GM23248 (cell line): ENCODE data around the gene SLC19A1. TPM values are rescaled to one million over a fixed set of nuclear protein-coding genes. Genes with fewer than 3 reads are reported as not detected.
"Not testable (repeated sequence)": the region's sequence is repeated elsewhere in the genome, so short reads cannot be mapped to it uniquely, and the experiment has no call there.

Source experiments
- DNase-seq: peaks from one replicate; pipeline ENCODE4 v3.0.0-alpha.2; 2015
- H2AFZ ChIP-seq: fragments of 200-600 bp; sonication (generic); 2 replicates; pipeline ENCODE4 v1.6.1; 2016; ENCODE audit warnings: antibody characterized with exemption
- H3F3A ChIP-seq: fragments of 200-600 bp; sonication (generic); 2 replicates; pipeline ENCODE4 v1.6.1; 2016; ENCODE audit warnings: mild to moderate bottlenecking, antibody characterized with exemption, mixed run types; ENCODE audit not compliant: insufficient read depth
- H3K27ac ChIP-seq: fragments of 200-600 bp; sonication (generic); 2 replicates; pipeline ENCODE4 v1.5.1; 2016; ENCODE audit warnings: mild to moderate bottlenecking
- H3K27me3 ChIP-seq: fragments of 200-600 bp; sonication (generic); replicated peaks from 2 replicates; pipeline ENCODE4 v1.6.1; 2016; ENCODE audit warnings: mild to moderate bottlenecking; ENCODE audit not compliant: insufficient read depth
- H3K36me3 ChIP-seq: fragments of 200-600 bp; sonication (generic); 2 replicates; pipeline ENCODE4 v1.6.1; 2016; ENCODE audit warnings: low read depth, mild to moderate bottlenecking
- H3K4me1 ChIP-seq: fragments of 200-600 bp; sonication (generic); 2 replicates; pipeline ENCODE4 v1.6.1; 2016; ENCODE audit warnings: mild to moderate bottlenecking; ENCODE audit not compliant: insufficient read depth
- H3K4me2 ChIP-seq: fragments of 200-600 bp; sonication (generic); one replicate; pipeline ENCODE4 v1.6.1; 2016; ENCODE audit warnings: mild to moderate bottlenecking; ENCODE audit not compliant: unreplicated experiment
- H3K4me3 ChIP-seq: fragments of 200-600 bp; sonication (generic); 2 replicates; pipeline ENCODE4 v1.5.1; 2016; ENCODE audit warnings: mild to moderate bottlenecking
- H3K79me2 ChIP-seq: fragments of 200-600 bp; sonication (generic); 2 replicates; pipeline ENCODE4 v1.6.1; 2016; ENCODE audit warnings: mild to moderate bottlenecking; ENCODE audit not compliant: insufficient read depth
- H3K9ac ChIP-seq: fragments of 200-600 bp; sonication (generic); 2 replicates; pipeline ENCODE4 v1.6.1; 2016; ENCODE audit warnings: mild to moderate bottlenecking
- H3K9me2 ChIP-seq: fragments of 200-600 bp; sonication (generic); 2 replicates; pipeline ENCODE4 v1.6.1; 2016; ENCODE audit warnings: mixed run types, mild to moderate bottlenecking, moderate library complexity; ENCODE audit not compliant: insufficient read depth
- H3K9me3 ChIP-seq: fragments of 200-600 bp; sonication (generic); one replicate; pipeline ENCODE4 v1.6.1; 2017; ENCODE audit warnings: low read depth
- H4K20me1 ChIP-seq: fragments of 200-600 bp; sonication (generic); 2 replicates; pipeline ENCODE4 v1.6.0; 2016; ENCODE audit not compliant: insufficient read depth
- EZH2 ChIP-seq: fragments of 200-600 bp; sonication (generic); IDR thresholded peaks from 2 replicates; pipeline ENCODE4 v1.6.1; 2018; ENCODE audit warnings: antibody characterized with exemption, mild to moderate bottlenecking; ENCODE audit not compliant: insufficient read depth, poor library complexity, severe bottlenecking
- EZH2phosphoT487 ChIP-seq: fragments of 200-600 bp; sonication (generic); IDR thresholded peaks from 2 replicates; pipeline ENCODE4 v1.6.1; 2018; ENCODE audit warnings: antibody characterized with exemption, moderate library complexity, mild to moderate bottlenecking, low read depth; ENCODE audit not compliant: insufficient read depth
- WGBS, 2 experiments: methylation state at CpG; one replicate each; pipeline ENCODE4 v1.1.6; 2015 to 2017; ENCODE audit warnings: low lambda C conversion rate in 2 of 2, low coverage in 1 of 2; ENCODE audit errors: missing lambda C conversion rate in 2 of 2; 5-methylcytosine and 5-hydroxymethylcytosine counted together
- in situ Hi-C: fragments of 300-500 bp; cut with MboI; formaldehyde crosslinking; loops from 2 replicates; pipeline ENCODE4 v1.15.0; 2020
- polyA plus RNA-seq: library from polyadenylated mRNA; unstranded; fragments of >200 nt; fragmentation: Nextera tagmentation; extraction: Ambion mirVana; gene quantifications from 2 replicates; pipeline ENCODE4 v1.2.1, GENCODE V29; 2016
- total RNA-seq: library from RNA; depleted of rRNA; stranded (reverse); fragments of >200 nt; shearing (Covaris generic); gene quantifications from 2 replicates; pipeline ENCODE4 v1.2.3, GENCODE V29; 2014

SLC19A1 gene
- total and polyA plus RNA-seq, 2 experiments from 2014 or later: 7.8 to 8.4 TPM

GRCh38 chr21:45528981-45529784, 13.1 kb downstream of the SLC19A1 start:
- no peaks in the 10 kb centered on the region for H3F3A ChIP-seq
- H3K4me3 ChIP-seq: no peak overlapping the region
- no peak overlapping the region for H2AFZ ChIP-seq
- H3K79me2 ChIP-seq: no peaks in the 10 kb centered on the region
- H3K9ac ChIP-seq: no peak overlapping the region
- H3K4me1 ChIP-seq: no peaks in the 10 kb centered on the region
- in situ Hi-C loops: no loop called here
- 85 to 88% methylated on average over 11 to 20 of the region's 20 CpGs for WGBS, 2 experiments
- no peak overlapping the region for H3K4me2 ChIP-seq
- no peaks in the 10 kb centered on the region for H3K36me3 ChIP-seq
- H3K27ac ChIP-seq: no peak overlapping the region
- TF ChIP-seq EZH2phosphoT487 (no peak), EZH2 (no peak)
- no peak for DNase-seq
- no peaks in the 10 kb centered on the region for H3K9me2 ChIP-seq
- no peaks in the 10 kb centered on the region for H3K9me3 ChIP-seq
- no peaks in the 10 kb centered on the region for H3K27me3 ChIP-seq
- H4K20me1 ChIP-seq: no peaks in the 10 kb centered on the region

- H2AFZ ChIP-seq: no peak overlapping the region
- H3K4me2 ChIP-seq: no peak overlapping the region
- H3K9me2 ChIP-seq: no peaks in the 10 kb centered on the region
- H3K79me2 ChIP-seq: no peaks in the 10 kb centered on the region
- no peaks in the 10 kb centered on the region for H3K36me3 ChIP-seq
- H3K9me3 ChIP-seq: no peaks in the 10 kb centered on the region
- H3K9ac ChIP-seq: no peak overlapping the region
- no peak for TF ChIP-seq EZH2phosphoT487
- no peak for TF ChIP-seq EZH2
- H3F3A ChIP-seq: no peaks in the 10 kb centered on the region
- DNase-seq: no peak
- in situ Hi-C loops: no loop called here
- no peak overlapping the region for H3K27ac ChIP-seq
- H3K4me1 ChIP-seq: no peaks in the 10 kb centered on the region
- H3K27me3 ChIP-seq: no peaks in the 10 kb centered on the region
- WGBS, 2 experiments: 92 to 95% methylated on average over 14 to 17 of the region's 18 CpGs
- no peaks in the 10 kb centered on the region for H4K20me1 ChIP-seq
- H3K4me3 ChIP-seq: no peak overlapping the region
These were observed 14.1 kb downstream of the SLC19A1 start for GRCh38 chr21:45528028-45528705.

GRCh38 chr21:45527151-45527999, 14.9 kb downstream of the SLC19A1 start:
- H3K36me3 ChIP-seq, H3K27ac ChIP-seq, H3K4me2 ChIP-seq, H3K9ac ChIP-seq, H3K79me2 ChIP-seq, H3K9me3 ChIP-seq, H2AFZ ChIP-seq, H3K27me3 ChIP-seq, H3K9me2 ChIP-seq, DNase-seq, in situ Hi-C loops, H4K20me1 ChIP-seq, H3F3A ChIP-seq, H3K4me3 ChIP-seq, H3K4me1 ChIP-seq: not testable (repeated sequence)
- whole genome bisulfite sequencing, 2 experiments: 75 to 88% methylated on average over 4 to 16 of the region's 19 CpGs

- no peaks in the 10 kb centered on the region for H3K9me2 ChIP-seq
- H3K27ac ChIP-seq: no peak overlapping the region
- no peaks in the 10 kb centered on the region for H4K20me1 ChIP-seq
- no peak overlapping the region for H3K9ac ChIP-seq
- no peak overlapping the region for H3K4me2 ChIP-seq
- H3F3A ChIP-seq: no peaks in the 10 kb centered on the region
- H3K9me3 ChIP-seq: no peaks in the 10 kb centered on the region
- H2AFZ ChIP-seq: no peak overlapping the region
- in situ Hi-C loops: no loop called here
- H3K36me3 ChIP-seq: no peaks in the 10 kb centered on the region
- WGBS, 2 experiments: 90 to 96% methylated on average over 10 to 11 of the region's 11 CpGs
- no peaks in the 10 kb centered on the region for H3K79me2 ChIP-seq
- no peaks in the 10 kb centered on the region for H3K4me1 ChIP-seq
- no peak for TF ChIP-seq EZH2
- no peak for TF ChIP-seq EZH2phosphoT487
- no peak overlapping the region for H3K4me3 ChIP-seq
- no peaks in the 10 kb centered on the region for H3K27me3 ChIP-seq
- no peak for DNase-seq
These were observed 16.3 kb downstream of the SLC19A1 start for GRCh38 chr21:45525910-45526306.
